Measurements from ENCODE around the gene MOB1A. TPM values are rescaled to one million over a fixed set of nuclear protein-coding genes. Genes with fewer than 3 reads are reported as not detected.

Gene MOB1A
- total and polyA plus RNA-seq, 2 experiments from 2014 or later, result 36.2 to 111 TPM

GRCh38 chr2:74119912-74120825, 58.5 kb downstream of the MOB1A start (continued):
- TF ChIP-seq REST (IDR thresholded peaks at IDR 0.05; ENCODE audit: unreplicated experiment) (no peak), STAT1 (IDR thresholded peaks at IDR 0.05; ENCODE audit: unreplicated experiment) (no peak), CTCF (conservative IDR thresholded peaks at IDR 0.05; ENCODE audit: low read depth in 2 of 2) (peak; percentile 46 to 74), CREB1 (CRISPR knock-in tag; IDR thresholded peaks at IDR 0.05; ENCODE audit: low read depth) (peak; percentile 37; the same call in 1 of the 2 replicates), EZH2phosphoT487 (IDR thresholded peaks at IDR 0.05; ENCODE audit: unreplicated experiment) (no peak), POLR2AphosphoS5 (IDR thresholded peaks at IDR 0.05; ENCODE audit: low read depth) (peak; percentile 38; the same call in 1 of the 2 replicates), ETS1 (IDR thresholded peaks at IDR 0.05) (peak; percentile 57; the same call in 1 of the 2 replicates), EZH2 (IDR thresholded peaks at IDR 0.05; ENCODE audit: low read depth, unreplicated experiment) (no peak)

- Histone ChIP-seq H3K4me2 (peak overlapping the region; percentile 73), H3K4me3 (peak overlapping the region; percentile 93), H3F3A (replicated peaks; ENCODE audit: low read depth) (peaks cover 2% of the 10 kb centered on the region; the same call in 1 of the 2 replicates), H3K27me3 (ENCODE audit: insufficient read depth) (peaks cover 16% of the 10 kb centered on the region; the same call in 1 of the 2 replicates), H3K36me3 (ENCODE audit: insufficient read depth) (no peaks in the 10 kb centered on the region; the same call in 1 of the 2 replicates), H3K79me2 (replicated peaks; ENCODE audit: insufficient read depth) (no peaks in the 10 kb centered on the region), H3K4me1 (ENCODE audit: insufficient read depth) (no peaks in the 10 kb centered on the region; the same call in 1 of the 2 replicates), H3K9me2 (ENCODE audit: insufficient read depth) (peaks cover 4% of the 10 kb centered on the region), H4K20me1 (replicated peaks; ENCODE audit: insufficient read depth) (no peaks in the 10 kb centered on the region), H3K27ac (ENCODE audit: low read depth) (no peak overlapping the region), H2AFZ (no peak overlapping the region)
- Mint-ChIP-seq H3K4me3 (no peak overlapping the region), H3K9me3 (peaks cover 35% of the 10 kb centered on the region), H3K27me3 (ENCODE audit: insufficient read depth, low read depth, poor library complexity) (peaks cover 14% of the 10 kb centered on the region), H3K36me3 (ENCODE audit: low read depth) (peaks cover 29% of the 10 kb centered on the region), H3K4me1 (peaks cover 3% of the 10 kb centered on the region; the same call in 1 of the 3 replicates), H3K27ac (no peak overlapping the region)
- no peak for DNase-seq (ENCODE audit: low spot score)
- TF ChIP-seq EZH2 (IDR thresholded peaks at IDR 0.05; ENCODE audit: low read depth, unreplicated experiment), result no peak
- no peak for TF ChIP-seq ZNF331 (CRISPR knock-in tag; IDR thresholded peaks at IDR 0.05; ENCODE audit: low read depth)
- no peak for TF ChIP-seq JUNB (IDR thresholded peaks at IDR 0.05; ENCODE audit: unreplicated experiment)
- TF ChIP-seq ETS1 (IDR thresholded peaks at IDR 0.05), result no peak
- ATAC-seq, result no peak
These were observed 59.3 kb downstream of the MOB1A start for GRCh38 chr2:74119339-74119738.

Data from GM23338 (cell line).